MM.1S (cell line): Measurements from ENCODE around the gene SNAPC1.

Experiments
- DNase-seq: peaks from one replicate; pipeline ENCODE4 v3.0.0-alpha.2; 2015
- H2AFZ ChIP-seq: fragments of 300-600 bp; sonication (generic); 2 replicates; pipeline ENCODE4 v1.6.0; 2016; ENCODE audit warnings: antibody characterized with exemption, low read length
- H3F3A ChIP-seq: fragments of 300-600 bp; sonication (generic); 2 replicates; pipeline ENCODE4 v1.6.1; 2016; ENCODE audit warnings: mild to moderate bottlenecking, antibody characterized with exemption, low read length, moderate library complexity, mixed read lengths; ENCODE audit not compliant: insufficient read depth
- H3K27ac ChIP-seq: fragments of 300-600 bp; sonication (generic); 2 replicates; pipeline ENCODE4 v1.5.1; 2016; ENCODE audit warnings: mild to moderate bottlenecking, low read length
- H3K27me3 ChIP-seq: fragments of 300-600 bp; sonication (generic); replicated peaks from 2 replicates; pipeline ENCODE4 v1.6.0; 2016; ENCODE audit warnings: low read length; ENCODE audit not compliant: insufficient read depth
- H3K36me3 ChIP-seq: fragments of 300-600 bp; sonication (generic); replicated peaks from 2 replicates; pipeline ENCODE4 v1.6.1; 2016; ENCODE audit warnings: mild to moderate bottlenecking, low read length, mixed read lengths; ENCODE audit not compliant: insufficient read depth
- H3K4me1 ChIP-seq: fragments of 300-600 bp; sonication (generic); 2 replicates; pipeline ENCODE4 v1.6.1; 2016; ENCODE audit warnings: low read length, mixed read lengths
- H3K4me2 ChIP-seq: fragments of 300-600 bp; sonication (generic); 2 replicates; pipeline ENCODE4 v1.6.0; 2016; ENCODE audit warnings: low read depth, low read length
- H3K4me3 ChIP-seq: fragments of 300-600 bp; sonication (generic); 2 replicates; pipeline ENCODE4 v1.5.1; 2016; ENCODE audit warnings: low read length, mixed read lengths
- H3K79me2 ChIP-seq: fragments of 300-600 bp; sonication (generic); 2 replicates; pipeline ENCODE4 v1.6.1; 2016; ENCODE audit warnings: mixed run types, low read length, mixed read lengths
- H3K9ac ChIP-seq: fragments of 300-600 bp; sonication (generic); 2 replicates; pipeline ENCODE4 v1.6.1; 2016; ENCODE audit warnings: low read length, mixed read lengths
- H3K9me2 ChIP-seq: fragments of 300-600 bp; sonication (generic); replicated peaks from 2 replicates; pipeline ENCODE4 v1.6.1; 2016; ENCODE audit warnings: mild to moderate bottlenecking, low read length, mixed read lengths; ENCODE audit not compliant: insufficient read depth
- H3K9me3 ChIP-seq: fragments of 300-600 bp; sonication (generic); replicated peaks from 2 replicates; pipeline ENCODE4 v1.6.1; 2016; ENCODE audit warnings: mild to moderate bottlenecking, low read length, mixed read lengths; ENCODE audit not compliant: insufficient read depth
- H4K20me1 ChIP-seq: fragments of 300-600 bp; sonication (generic); 2 replicates; pipeline ENCODE4 v1.6.1; 2016; ENCODE audit warnings: mild to moderate bottlenecking, low read length, moderate library complexity, mixed read lengths; ENCODE audit not compliant: insufficient read depth
- EZH2 ChIP-seq: fragments of 300-600 bp; sonication (generic); optimal IDR thresholded peaks from 2 replicates; pipeline ENCODE3; 2017; ENCODE audit warnings: low read depth, mild to moderate bottlenecking, antibody characterized with exemption, low read length, mixed read lengths
- EZH2phosphoT487 ChIP-seq: fragments of 300-600 bp; sonication (generic); IDR thresholded peaks from 2 replicates; pipeline ENCODE4 v1.6.1; 2018; ENCODE audit warnings: antibody characterized with exemption, low read length
- TF ChIP-seq, protein P1 (sequence below): fragments of 300-600 bp; sonication (generic); IDR thresholded peaks from 2 replicates; pipeline ENCODE4 v1.5.1; 2016; ENCODE audit warnings: antibody characterized with exemption, low read length, mixed read lengths

The SNAPC1 gene

DNA sequence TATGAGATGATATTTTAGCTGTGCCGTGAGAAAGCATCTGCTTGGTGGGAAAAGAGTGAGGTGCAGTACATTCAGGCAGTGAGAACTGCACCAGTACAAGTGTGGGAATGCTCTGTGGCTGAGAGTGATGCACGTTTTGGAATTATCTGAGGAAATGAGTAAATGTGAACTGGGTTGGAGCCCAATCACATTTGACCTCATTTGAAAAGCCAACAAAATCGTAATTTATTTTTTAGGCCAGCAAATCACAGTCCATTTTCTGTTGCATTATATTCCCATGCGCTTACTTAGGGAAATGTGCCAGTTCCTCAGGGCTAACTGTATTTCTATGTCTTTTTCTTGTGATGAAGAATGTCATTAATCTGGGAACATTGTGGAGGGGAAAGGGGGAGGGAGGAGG lies 77.3 kb downstream of the SNAPC1 start:
- Histone ChIP-seq H3K4me1 (no peaks in the 10 kb centered on the region), H2AFZ (no peak overlapping the region), H3F3A (no peaks in the 10 kb centered on the region), H3K4me3 (no peak overlapping the region), H3K27ac (no peak overlapping the region), H3K36me3 (no peaks in the 10 kb centered on the region), H3K79me2 (no peaks in the 10 kb centered on the region), H3K9ac (no peak overlapping the region), H3K9me3 (no peaks in the 10 kb centered on the region), H4K20me1 (no peaks in the 10 kb centered on the region), H3K9me2 (no peaks in the 10 kb centered on the region), H3K27me3 (no peaks in the 10 kb centered on the region), H3K4me2 (no peak overlapping the region)
- no peak for DNase-seq
- TF ChIP-seq EZH2phosphoT487, result no peak
- TF ChIP-seq, protein P1, sequence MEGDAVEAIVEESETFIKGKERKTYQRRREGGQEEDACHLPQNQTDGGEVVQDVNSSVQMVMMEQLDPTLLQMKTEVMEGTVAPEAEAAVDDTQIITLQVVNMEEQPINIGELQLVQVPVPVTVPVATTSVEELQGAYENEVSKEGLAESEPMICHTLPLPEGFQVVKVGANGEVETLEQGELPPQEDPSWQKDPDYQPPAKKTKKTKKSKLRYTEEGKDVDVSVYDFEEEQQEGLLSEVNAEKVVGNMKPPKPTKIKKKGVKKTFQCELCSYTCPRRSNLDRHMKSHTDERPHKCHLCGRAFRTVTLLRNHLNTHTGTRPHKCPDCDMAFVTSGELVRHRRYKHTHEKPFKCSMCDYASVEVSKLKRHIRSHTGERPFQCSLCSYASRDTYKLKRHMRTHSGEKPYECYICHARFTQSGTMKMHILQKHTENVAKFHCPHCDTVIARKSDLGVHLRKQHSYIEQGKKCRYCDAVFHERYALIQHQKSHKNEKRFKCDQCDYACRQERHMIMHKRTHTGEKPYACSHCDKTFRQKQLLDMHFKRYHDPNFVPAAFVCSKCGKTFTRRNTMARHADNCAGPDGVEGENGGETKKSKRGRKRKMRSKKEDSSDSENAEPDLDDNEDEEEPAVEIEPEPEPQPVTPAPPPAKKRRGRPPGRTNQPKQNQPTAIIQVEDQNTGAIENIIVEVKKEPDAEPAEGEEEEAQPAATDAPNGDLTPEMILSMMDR, result no peak
- no peak for TF ChIP-seq EZH2

DNA sequence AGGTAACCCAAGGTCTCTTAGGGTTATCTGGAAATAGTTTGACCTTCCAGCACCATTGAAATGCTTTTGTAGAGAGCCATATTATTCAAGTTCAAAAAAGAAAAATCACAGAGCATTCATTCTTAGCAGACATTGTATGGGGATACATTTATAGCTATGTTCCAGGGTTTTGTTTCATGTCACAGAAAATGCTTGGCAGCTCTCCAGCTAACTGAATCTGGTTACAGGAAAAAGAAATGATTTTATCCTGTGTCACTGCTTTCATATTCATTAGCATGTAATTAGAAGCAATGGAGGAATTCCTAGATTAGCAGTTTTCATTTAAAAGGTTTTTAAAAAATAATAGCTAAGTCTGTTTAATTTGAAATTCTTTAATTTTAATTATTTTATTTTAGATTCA lies 78.9 kb downstream of the SNAPC1 start:
- H3K36me3 ChIP-seq, result no peaks in the 10 kb centered on the region
- H3K27me3 ChIP-seq, result no peaks in the 10 kb centered on the region
- DNase-seq, result no peak
- no peak overlapping the region for H3K27ac ChIP-seq
- no peak overlapping the region for H3K9ac ChIP-seq
- no peak for TF ChIP-seq EZH2phosphoT487
- TF ChIP-seq EZH2, result no peak
- TF ChIP-seq, protein P1, result no peak
- no peaks in the 10 kb centered on the region for H3K4me1 ChIP-seq
- no peaks in the 10 kb centered on the region for H3K9me2 ChIP-seq
- H3K9me3 ChIP-seq, result no peaks in the 10 kb centered on the region
- no peaks in the 10 kb centered on the region for H4K20me1 ChIP-seq
- H3K79me2 ChIP-seq, result no peaks in the 10 kb centered on the region
- H3K4me2 ChIP-seq, result no peak overlapping the region
- H3K4me3 ChIP-seq, result no peak overlapping the region
- no peaks in the 10 kb centered on the region for H3F3A ChIP-seq
- H2AFZ ChIP-seq, result no peak overlapping the region
